Gastrocnemius medialis (tissue), 4 donors: ENCODE results near the gene PLAC1.

Experiments used
- CTCF ChIP-seq, 5 experiments: fragments of 450-650 bp in 3 of 5; fragments of 200-600 bp in 2 of 5; sonication (generic) in 2 of 5; IDR thresholded peaks in 4 of 5; conservative IDR thresholded peaks in 1 of 5; 1 replicate in 4 of 5; 2 replicates in 1 of 5; pipeline ENCODE4 v1.5.1; 2016 to 2019; ENCODE audit warnings: antibody characterized with exemption in 5 of 5, mild to moderate bottlenecking in 3 of 5, moderate library complexity in 3 of 5
- POLR2A ChIP-seq, 2 donors: fragments of 450-650 bp; IDR thresholded peaks; one replicate each; pipeline ENCODE4 v1.6.1; 2017; ENCODE audit warnings: antibody characterized with exemption in 2 of 2, mild to moderate bottlenecking in 2 of 2, moderate library complexity in 2 of 2

DNA sequence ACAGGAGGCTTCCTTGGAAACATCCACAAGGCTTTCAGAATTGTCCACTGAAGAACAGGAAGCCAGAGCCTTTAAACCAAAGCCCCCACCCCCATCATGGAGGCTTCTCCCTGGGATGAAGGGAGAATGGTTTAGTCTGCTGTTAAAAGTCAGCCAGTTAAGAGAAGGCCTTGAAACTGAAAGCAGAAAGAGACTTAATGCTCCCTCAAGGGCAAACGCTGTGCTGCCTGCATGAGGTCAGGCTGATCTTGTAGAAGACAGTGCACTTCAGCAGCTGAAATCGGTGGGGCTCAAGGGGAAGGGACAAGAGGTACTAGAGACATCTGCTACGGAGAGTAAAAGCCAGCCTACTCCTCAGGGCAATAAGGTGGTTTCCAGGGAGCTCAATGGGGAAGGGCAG lies 129.3 kb downstream of the PLAC1 start:
- TF ChIP-seq POLR2A (IDR thresholded peaks at IDR 0.05), result no peak
- no peak for TF ChIP-seq CTCF (IDR thresholded peaks at IDR 0.05 in 4 of 5, conservative IDR thresholded peaks at IDR 0.05 in 1 of 5)
